Stimulated activated CD4-positive, alpha-beta T cell treated with anti-CD3 and anti-CD28 coated beads, TNF-alpha, amount 100 ng/mL, for 24 hours (primary cell): ENCODE results near the gene NTMT1.
"Not testable (repeated sequence)": the region's sequence is repeated elsewhere in the genome, so short reads cannot be mapped to it uniquely, and the experiment has no call there.

Experiments
- DNase-seq, 3 experiments: peaks; one replicate each; pipeline ENCODE4 v3.0.0-alpha.2; 2020; ENCODE audit warnings: low read depth in 3 of 3

The NTMT1 gene

GRCh38 chr9:129635099-129636065 lies 9.4 kb downstream of the NTMT1 start:
- no peak for DNase-seq

- DNase-seq = not testable (repeated sequence)
Measured at GRCh38 chr9:129636343-129636742, 10.4 kb downstream of the NTMT1 start.

GRCh38 chr9:129637102-129637501 lies 11.1 kb downstream of the NTMT1 start:
- no peak for DNase-seq

GRCh38 chr9:129637673-129638439 lies 11.9 kb downstream of the NTMT1 start:
- DNase-seq = no peak

- DNase-seq = no peak
Measured at GRCh38 chr9:129639034-129639630, 13.2 kb downstream of the NTMT1 start.

- DNase-seq = no peak
Measured at GRCh38 chr9:129639756-129640085, 13.8 kb downstream of the NTMT1 start.

GRCh38 chr9:129640086-129640870 lies 14.3 kb downstream of the NTMT1 start:
- DNase-seq = no peak

- no peak for DNase-seq
Measured at GRCh38 chr9:129640871-129641749, 15.1 kb downstream of the NTMT1 start.

- DNase-seq = peak; percentile 90 to 96 (median 95)
Measured at GRCh38 chr9:129641750-129642585, 16.0 kb downstream of the NTMT1 start, which contains the start of gene ASB6. TSS of gene ASB6 (minus strand) at chr9:129642151. CDS start at chr9:129641999, 152 bp downstream.

- DNase-seq = no peak
Measured at GRCh38 chr9:129643706-129644105, 17.7 kb downstream of the NTMT1 start.

- no peak for DNase-seq
Measured at GRCh38 chr9:129644365-129644764, 18.4 kb downstream of the NTMT1 start.

- no peak for DNase-seq
Measured at GRCh38 chr9:129644902-129645301, 18.9 kb downstream of the NTMT1 start.

- no peak for DNase-seq
Measured at GRCh38 chr9:129646252-129646651, 20.3 kb downstream of the NTMT1 start.

GRCh38 chr9:129646654-129647053 lies 20.7 kb downstream of the NTMT1 start:
- no peak for DNase-seq

- no peak for DNase-seq
Measured at GRCh38 chr9:129647635-129648034, 21.7 kb downstream of the NTMT1 start.

GRCh38 chr9:129648092-129648763 lies 22.3 kb downstream of the NTMT1 start:
- no peak for DNase-seq

- DNase-seq = no peak
Measured at GRCh38 chr9:129648764-129649115, 22.8 kb downstream of the NTMT1 start.

GRCh38 chr9:129649726-129650679 lies 24.0 kb downstream of the NTMT1 start:
- no peak for DNase-seq
